Lower leg skin (tissue), 4 donors: ENCODE results near the gene PDXK. TPM values are rescaled to one million over a fixed set of nuclear protein-coding genes. Genes with fewer than 3 reads are reported as not detected.

Source experiments
- DNase-seq, 2 donors: peaks; one replicate each; pipeline ENCODE4 v3.0.0-alpha.2; 2019; ENCODE audit warnings: low spot score in 2 of 2
- H3K4me3 ChIP-seq: fragments of 200-600 bp; sonication (generic); 2 replicates; pipeline ENCODE4 v1.5.1; 2017; ENCODE audit warnings: mild to moderate bottlenecking, low read depth; ENCODE audit not compliant: poor library complexity, severe bottlenecking
- CTCF ChIP-seq, 3 donors: fragments of 450-650 bp; IDR thresholded peaks; one replicate each; pipeline ENCODE4 v1.5.1; 2016; ENCODE audit warnings: antibody characterized with exemption in 3 of 3, mild to moderate bottlenecking in 3 of 3, moderate library complexity in 2 of 3
- POLR2A ChIP-seq, 2 donors: fragments of 450-650 bp; IDR thresholded peaks; one replicate each; pipeline ENCODE4 v1.6.1; 2016 to 2017; ENCODE audit warnings: antibody characterized with exemption in 2 of 2, mild to moderate bottlenecking in 1 of 2, moderate library complexity in 1 of 2
- WGBS, 2 donors: methylation state at CpG; one replicate each; pipeline ENCODE4 v1.1.5; 2018; 5-methylcytosine and 5-hydroxymethylcytosine counted together
- intact Hi-C: fragments of 100-400 bp; cut with DNase I; formaldehyde crosslinking; loops from one replicate; pipeline ENCODE4 v1.15.0; 2023; ENCODE audit warnings: low total_unique reads
- total RNA-seq, 4 donors: library from RNA; depleted of rRNA; stranded (reverse); fragments of >200 nt; gene quantifications; one replicate each; pipeline ENCODE4 v1.1.0, GENCODE V29; 2016

The PDXK gene
- total RNA-seq, 4 donors from 2014 or later = 19.5 to 55.6 (median 42.1) TPM

GRCh38 chr21:43803558-43804300, 84.8 kb downstream of the PDXK start:
- no peak for DNase-seq
- H3K4me3 ChIP-seq = no peak overlapping the region
- WGBS, 2 donors = 88 to 92% methylated on average over 33 of the region's 33 CpGs
- no peak for TF ChIP-seq POLR2A (IDR thresholded peaks at IDR 0.05)
- TF ChIP-seq CTCF (IDR thresholded peaks at IDR 0.05) = no peak
- intact Hi-C loops = no loop called here

- 88 to 91% methylated on average over 14 of the region's 14 CpGs for WGBS, 2 donors
- TF ChIP-seq CTCF (IDR thresholded peaks at IDR 0.05) = no peak
- no peak for TF ChIP-seq POLR2A (IDR thresholded peaks at IDR 0.05)
- no peak overlapping the region for H3K4me3 ChIP-seq
- DNase-seq = no peak
- intact Hi-C loops = no loop called here
Observed at GRCh38 chr21:43805275-43805800, 86.4 kb downstream of the PDXK start.

GRCh38 chr21:43806017-43806710, 87.2 kb downstream of the PDXK start:
- 87 to 89% methylated on average over 20 to 21 of the region's 21 CpGs for WGBS, 2 donors
- DNase-seq = no peak
- intact Hi-C loops = no loop called here

GRCh38 chr21:43808367-43808766, 89.4 kb downstream of the PDXK start:
- no peak for DNase-seq
- TF ChIP-seq POLR2A (IDR thresholded peaks at IDR 0.05) (no peak), CTCF (IDR thresholded peaks at IDR 0.05) (no peak)
- H3K4me3 ChIP-seq = no peak overlapping the region
- intact Hi-C loops = no loop called here
- 81 to 82% methylated on average over 16 to 18 of the region's 18 CpGs for WGBS, 2 donors

More at GRCh38 chr21:43806017-43806710, 87.2 kb downstream of the PDXK start:
- H3K4me3 ChIP-seq = no peak overlapping the region
- TF ChIP-seq POLR2A (IDR thresholded peaks at IDR 0.05) (no peak), CTCF (IDR thresholded peaks at IDR 0.05) (no peak)

GRCh38 chr21:43808832-43809251, 89.9 kb downstream of the PDXK start:
- H3K4me3 ChIP-seq = no peak overlapping the region
- no peak for DNase-seq
- 47 to 48% methylated on average over 20 of the region's 22 CpGs for WGBS, 2 donors
- intact Hi-C loops = no loop called here
- TF ChIP-seq POLR2A (IDR thresholded peaks at IDR 0.05) (no peak), CTCF (IDR thresholded peaks at IDR 0.05) (no peak)
